ENCODE results near the gene PLCB4.

GRCh38 chr20:9401371-9401770 lies 332.5 kb downstream of the PLCB4 start:
- TF ChIP-seq, protein P1, sequence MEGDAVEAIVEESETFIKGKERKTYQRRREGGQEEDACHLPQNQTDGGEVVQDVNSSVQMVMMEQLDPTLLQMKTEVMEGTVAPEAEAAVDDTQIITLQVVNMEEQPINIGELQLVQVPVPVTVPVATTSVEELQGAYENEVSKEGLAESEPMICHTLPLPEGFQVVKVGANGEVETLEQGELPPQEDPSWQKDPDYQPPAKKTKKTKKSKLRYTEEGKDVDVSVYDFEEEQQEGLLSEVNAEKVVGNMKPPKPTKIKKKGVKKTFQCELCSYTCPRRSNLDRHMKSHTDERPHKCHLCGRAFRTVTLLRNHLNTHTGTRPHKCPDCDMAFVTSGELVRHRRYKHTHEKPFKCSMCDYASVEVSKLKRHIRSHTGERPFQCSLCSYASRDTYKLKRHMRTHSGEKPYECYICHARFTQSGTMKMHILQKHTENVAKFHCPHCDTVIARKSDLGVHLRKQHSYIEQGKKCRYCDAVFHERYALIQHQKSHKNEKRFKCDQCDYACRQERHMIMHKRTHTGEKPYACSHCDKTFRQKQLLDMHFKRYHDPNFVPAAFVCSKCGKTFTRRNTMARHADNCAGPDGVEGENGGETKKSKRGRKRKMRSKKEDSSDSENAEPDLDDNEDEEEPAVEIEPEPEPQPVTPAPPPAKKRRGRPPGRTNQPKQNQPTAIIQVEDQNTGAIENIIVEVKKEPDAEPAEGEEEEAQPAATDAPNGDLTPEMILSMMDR (IDR thresholded peaks at IDR 0.05): no peak
- TF ChIP-seq RAD21 (IDR thresholded peaks at IDR 0.05; ENCODE audit: low read length) (no peak), MAX (IDR thresholded peaks at IDR 0.05; ENCODE audit: low read depth) (no peak), GATA2 (CRISPR knock-in tag; IDR thresholded peaks at IDR 0.05) (no peak), EP300 (IDR thresholded peaks at IDR 0.05; ENCODE audit: borderline replicate concordance in 1 of 2, low read depth in 1 of 2, low read length in 1 of 2) (no peak), YY1 (IDR thresholded peaks at IDR 0.05; ENCODE audit: low read depth) (no peak), MXI1 (IDR thresholded peaks at IDR 0.05; ENCODE audit: low read depth, low read length) (no peak)

Data from SK-N-SH (cell line).